LoVo (cell line): Measurements from ENCODE around the gene LCE1E.

Experiments
- DNase-seq: peaks from one replicate; pipeline ENCODE4 v3.0.0-alpha.2; 2016; ENCODE audit warnings: low spot score

The LCE1E gene

GRCh38 chr1:152783095-152783494 is 3.0 kb upstream of the LCE1E start:
- DNase-seq = no peak

GRCh38 chr1:152795686-152796085 is 9.6 kb downstream of the LCE1E start:
- DNase-seq = no peak

GRCh38 chr1:152796421-152796820 is 10.4 kb downstream of the LCE1E start, which contains the start of gene LCE1D:
Gene LCE1D (plus strand): TSS chr1:152796721. CDS start chr1:152797795, 1,074 bp downstream.
- DNase-seq = no peak

- no peak for DNase-seq
Measured at GRCh38 chr1:152801333-152801732, 15.3 kb downstream of the LCE1E start.

GRCh38 chr1:152806576-152806975 is 20.5 kb downstream of the LCE1E start, which contains the start of gene LCE1C:
Gene LCE1C (minus strand): TSS chr1:152806651. CDS start chr1:152805478, 1,173 bp downstream.
- DNase-seq = no peak

- DNase-seq = no peak
Measured at GRCh38 chr1:152811050-152811449, 25.0 kb downstream of the LCE1E start.

- no peak for DNase-seq
Measured at GRCh38 chr1:152811671-152812070, 25.6 kb downstream of the LCE1E start, which contains the start of gene LCE1B. Gene LCE1B (plus strand): TSS chr1:152811971. CDS start chr1:152812447, 476 bp downstream.

- no peak for DNase-seq
Measured at GRCh38 chr1:152817309-152817708, 31.3 kb downstream of the LCE1E start.

- DNase-seq = no peak
Measured at GRCh38 chr1:152823294-152823693, 37.2 kb downstream of the LCE1E start.

- no peak for DNase-seq
Measured at GRCh38 chr1:152824964-152825363, 38.9 kb downstream of the LCE1E start.

GRCh38 chr1:152827173-152827572 is 41.1 kb downstream of the LCE1E start, which contains the start of gene LCE1A:
Gene LCE1A (plus strand): TSS chr1:152827473. CDS start chr1:152827473, 0 bp downstream.
- no peak for DNase-seq

GRCh38 chr1:152836870-152837269 is 50.8 kb downstream of the LCE1E start:
- no peak for DNase-seq
